HG02642 (cell line): ENCODE measurements around the gene SCN8A.
"Not testable (repeated sequence)": the region's sequence is repeated elsewhere in the genome, so short reads cannot be mapped to it uniquely, and the experiment has no call there.

Source experiments
- ATAC-seq: cut with Tn5 transposase; IDR thresholded peaks from one replicate; pipeline ENCODE4 v1.9.1; 2021; ENCODE audit warnings: mild to moderate bottlenecking; ENCODE audit not compliant: unreplicated experiment, poor library complexity

Gene SCN8A

GRCh38 chr12:51823875-51824565 is 233.0 kb downstream of the SCN8A start:
- ATAC-seq, result no peak

GRCh38 chr12:51825216-51825615 is 234.2 kb downstream of the SCN8A start:
- ATAC-seq, result no peak

GRCh38 chr12:51826881-51827280 is 235.8 kb downstream of the SCN8A start:
- ATAC-seq, result no peak

GRCh38 chr12:51827925-51828818 is 237.1 kb downstream of the SCN8A start:
- ATAC-seq, result no peak

- no peak for ATAC-seq
These were observed 238.0 kb downstream of the SCN8A start for GRCh38 chr12:51829011-51829481.

- no peak for ATAC-seq
These were observed 238.6 kb downstream of the SCN8A start for GRCh38 chr12:51829641-51830040.

- ATAC-seq, result not testable (repeated sequence)
These were observed 240.8 kb downstream of the SCN8A start for GRCh38 chr12:51831817-51832216.

- ATAC-seq, result no peak
These were observed 241.5 kb downstream of the SCN8A start for GRCh38 chr12:51832354-51833107.

- ATAC-seq, result no peak
These were observed 242.6 kb downstream of the SCN8A start for GRCh38 chr12:51833448-51834227.

- no peak for ATAC-seq
These were observed 243.4 kb downstream of the SCN8A start for GRCh38 chr12:51834411-51834810.

GRCh38 chr12:51836041-51836826 is 245.2 kb downstream of the SCN8A start:
- no peak for ATAC-seq

- ATAC-seq, result no peak
These were observed 245.8 kb downstream of the SCN8A start for GRCh38 chr12:51836827-51837173.

- no peak for ATAC-seq
These were observed 246.3 kb downstream of the SCN8A start for GRCh38 chr12:51837286-51837685.

- no peak for ATAC-seq
These were observed 247.0 kb downstream of the SCN8A start for GRCh38 chr12:51838036-51838435.

GRCh38 chr12:51838762-51839161 is 247.7 kb downstream of the SCN8A start:
- ATAC-seq, result no peak

GRCh38 chr12:51839310-51839947 is 248.4 kb downstream of the SCN8A start:
- no peak for ATAC-seq

GRCh38 chr12:51840966-51841365 is 249.9 kb downstream of the SCN8A start:
- no peak for ATAC-seq

GRCh38 chr12:51841727-51842126 is 250.7 kb downstream of the SCN8A start:
- ATAC-seq, result no peak

- ATAC-seq, result no peak
These were observed 253.8 kb downstream of the SCN8A start for GRCh38 chr12:51844854-51845253.
